SH-SY5Y (cell line): ENCODE measurements around the gene C2orf76.

ENCODE experiments used
- GATA2 ChIP-seq: IDR thresholded peaks from 2 replicates; pipeline ENCODE4 v1.6.1; 2011; ENCODE audit warnings: mild to moderate bottlenecking, low read depth, low read length
- GATA3 ChIP-seq: IDR thresholded peaks from 2 replicates; pipeline ENCODE4 v1.6.1; 2011; ENCODE audit warnings: low read depth, mild to moderate bottlenecking, low read length, moderate library complexity

- TF ChIP-seq GATA3 (no peak), GATA2 (no peak)
These were observed 18.3 kb upstream of the C2orf76 start for GRCh38 chr2:119384971-119385370.
